Central memory CD4-positive, alpha-beta T cell (primary cell): ENCODE results near the gene UGT2B7.
"Not testable (repeated sequence)": the region's sequence is repeated elsewhere in the genome, so short reads cannot be mapped to it uniquely, and the experiment has no call there.

Experiments used
- DNase-seq: peaks from one replicate; pipeline ENCODE4 v3.0.0; 2022

Gene UGT2B7

DNA sequence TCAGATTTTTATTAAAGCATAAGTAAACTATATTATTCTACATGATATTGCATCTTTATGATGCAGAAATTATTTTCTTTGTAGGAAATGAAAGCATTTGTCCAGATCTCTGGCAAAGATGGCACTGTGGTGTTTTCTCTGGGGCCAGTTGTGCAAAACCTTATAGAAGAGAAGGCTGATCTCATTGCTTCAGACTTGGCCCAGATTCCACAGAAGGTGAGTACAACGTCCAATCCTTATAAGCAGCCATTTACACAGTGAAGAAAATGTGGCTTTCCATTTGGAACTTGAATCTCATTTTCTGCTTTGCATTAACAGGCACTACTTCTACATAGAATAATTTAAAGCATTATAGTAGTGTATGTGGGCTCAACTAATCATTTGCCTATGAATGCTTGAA lies 6.9 kb upstream of the UGT2B7 start:
- no peak for DNase-seq

DNA sequence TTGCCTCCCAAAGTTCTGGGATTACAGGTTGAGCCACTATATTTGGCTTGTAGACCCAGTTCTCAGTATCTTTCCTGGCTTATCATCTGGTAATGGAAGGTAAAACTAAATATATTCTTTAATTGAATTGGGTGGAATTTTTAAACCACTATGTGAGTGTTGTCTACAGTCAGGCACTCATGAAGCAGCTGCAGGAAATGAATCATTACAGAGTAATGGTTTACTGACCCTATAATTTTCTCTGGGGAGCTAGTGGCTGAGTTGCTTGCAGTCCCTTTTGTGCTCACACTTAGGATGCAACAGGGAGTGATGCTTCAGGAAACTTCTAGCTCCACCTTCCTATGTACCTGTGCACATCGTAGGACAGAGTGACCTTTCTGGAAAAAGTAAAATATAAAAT lies 4.1 kb upstream of the UGT2B7 start:
- no peak for DNase-seq

DNA sequence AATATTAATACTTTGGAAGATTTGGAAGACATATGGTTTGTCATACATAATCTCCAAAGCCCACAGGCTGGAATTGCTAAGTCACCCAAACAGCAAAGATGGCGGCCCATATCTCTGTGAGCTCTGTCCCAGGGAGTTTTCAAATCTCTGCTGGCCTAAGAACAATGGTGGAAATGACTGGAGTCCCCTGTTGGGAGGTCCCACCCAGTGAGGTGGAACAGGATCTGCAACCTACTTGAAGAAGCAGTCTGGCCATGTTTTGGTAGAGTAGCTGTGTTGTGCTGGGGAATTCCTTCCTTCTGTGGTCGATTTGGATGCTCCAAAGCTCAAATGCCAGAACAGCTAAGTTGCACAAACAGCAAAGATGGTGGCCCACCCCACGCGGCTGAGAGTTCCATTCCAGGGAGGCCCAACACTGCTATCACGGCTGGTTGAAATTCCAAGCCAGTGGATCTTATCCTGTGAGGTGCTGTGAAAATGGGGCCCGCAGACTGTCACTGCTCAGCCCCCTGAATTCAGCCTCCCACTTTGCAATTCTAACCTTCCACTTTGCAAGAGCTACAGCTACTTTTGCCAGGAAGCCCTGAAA lies 3.2 kb upstream of the UGT2B7 start:
- no peak for DNase-seq

DNA sequence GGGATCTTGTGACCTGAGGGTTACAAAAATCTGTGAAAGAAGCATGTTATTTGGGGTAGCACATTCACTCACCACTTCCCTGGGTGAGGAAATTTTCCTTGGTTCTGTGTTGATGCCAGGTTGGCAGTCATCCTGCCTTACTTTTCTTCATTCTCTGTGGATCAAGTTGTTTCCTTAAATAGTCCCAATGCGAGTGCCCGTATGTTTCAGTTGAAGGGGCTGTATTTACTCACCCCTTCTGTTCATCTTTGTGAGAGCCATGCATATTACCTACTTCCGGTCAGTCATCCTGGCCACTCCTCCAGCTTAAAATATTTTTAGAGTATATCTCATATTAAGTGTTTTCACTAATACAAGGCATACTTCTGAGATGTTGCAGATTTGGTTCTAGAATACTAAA lies 2.6 kb upstream of the UGT2B7 start:
- no peak for DNase-seq

DNA sequence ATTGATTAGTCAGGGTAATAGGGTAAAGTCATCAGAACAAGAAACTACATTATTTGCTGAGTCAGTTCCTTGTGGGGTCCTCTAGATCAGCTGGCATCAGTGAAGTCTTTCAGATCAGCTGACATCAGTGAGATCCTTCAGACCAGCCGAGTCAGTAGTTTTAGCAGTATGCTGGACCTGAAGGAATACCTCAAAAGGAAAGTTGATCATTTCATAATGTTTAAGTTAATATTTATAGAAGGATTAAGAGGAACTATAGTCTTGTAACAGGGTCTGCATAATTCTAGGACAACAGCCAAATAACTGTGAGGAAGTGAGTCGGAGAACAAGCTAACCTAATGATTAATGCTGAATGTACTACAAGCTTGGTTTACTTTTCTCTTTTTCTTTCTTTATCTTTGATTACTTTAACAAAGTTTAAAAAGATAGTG lies 958 bp upstream of the UGT2B7 start:
- no peak for DNase-seq

DNA sequence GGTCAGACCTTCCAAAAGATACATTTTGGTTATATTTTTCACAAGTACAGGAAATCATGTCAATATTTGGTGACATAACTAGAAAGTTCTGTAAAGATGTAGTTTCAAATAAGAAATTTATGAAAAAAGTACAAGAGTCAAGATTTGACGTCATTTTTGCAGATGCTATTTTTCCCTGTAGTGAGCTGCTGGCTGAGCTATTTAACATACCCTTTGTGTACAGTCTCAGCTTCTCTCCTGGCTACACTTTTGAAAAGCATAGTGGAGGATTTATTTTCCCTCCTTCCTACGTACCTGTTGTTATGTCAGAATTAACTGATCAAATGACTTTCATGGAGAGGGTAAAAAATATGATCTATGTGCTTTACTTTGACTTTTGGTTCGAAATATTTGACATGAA lies 536 bp downstream of the UGT2B7 start:
- no peak for DNase-seq

DNA sequence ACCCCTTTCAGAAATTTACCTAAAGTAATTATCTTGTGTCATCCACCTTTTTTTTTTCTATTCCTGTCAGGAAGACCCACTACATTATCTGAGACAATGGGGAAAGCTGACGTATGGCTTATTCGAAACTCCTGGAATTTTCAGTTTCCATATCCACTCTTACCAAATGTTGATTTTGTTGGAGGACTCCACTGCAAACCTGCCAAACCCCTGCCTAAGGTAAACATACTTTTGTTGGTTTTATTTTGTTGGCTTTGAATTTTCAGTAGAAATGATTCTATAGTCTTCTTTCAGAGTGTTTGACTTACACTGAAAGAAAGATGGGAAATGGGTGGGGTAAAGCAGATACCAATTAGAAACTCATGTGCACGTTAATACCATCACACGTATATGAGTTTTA lies 2.2 kb downstream of the UGT2B7 start:
- no peak for DNase-seq

DNA sequence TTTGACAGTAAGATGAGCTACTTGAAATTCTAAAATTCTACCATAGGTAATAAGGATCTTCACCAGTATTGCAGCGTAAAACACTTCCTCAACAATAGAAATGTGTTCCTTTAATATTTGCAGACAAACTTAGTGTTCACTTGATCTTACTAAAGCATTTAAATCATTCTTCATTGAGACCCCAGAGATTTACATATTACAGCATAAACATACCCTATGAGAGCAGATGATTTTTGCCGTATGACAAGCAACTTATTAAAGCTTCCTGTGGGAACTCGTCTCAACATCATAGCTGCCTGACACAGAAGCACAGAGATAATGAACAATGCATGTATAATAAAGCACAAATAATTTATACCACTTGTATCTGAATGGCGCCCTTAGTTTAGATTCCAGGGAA lies 3.6 kb downstream of the UGT2B7 start:
- no peak for DNase-seq

DNA sequence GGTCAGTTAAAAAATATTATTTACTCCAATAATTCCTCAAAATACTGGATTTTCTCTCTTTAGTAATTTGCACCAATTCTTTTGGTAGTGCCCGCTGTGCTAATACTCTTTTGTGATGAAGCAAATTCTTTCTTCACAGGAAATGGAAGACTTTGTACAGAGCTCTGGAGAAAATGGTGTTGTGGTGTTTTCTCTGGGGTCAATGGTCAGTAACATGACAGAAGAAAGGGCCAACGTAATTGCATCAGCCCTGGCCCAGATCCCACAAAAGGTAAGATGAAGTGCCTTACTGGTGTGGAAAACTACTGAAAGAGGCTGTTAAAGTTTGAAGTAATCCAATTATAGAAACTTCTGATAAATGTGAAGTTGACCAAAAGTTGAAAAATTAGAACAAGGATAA lies 6.4 kb downstream of the UGT2B7 start:
- not testable (repeated sequence) for DNase-seq

DNA sequence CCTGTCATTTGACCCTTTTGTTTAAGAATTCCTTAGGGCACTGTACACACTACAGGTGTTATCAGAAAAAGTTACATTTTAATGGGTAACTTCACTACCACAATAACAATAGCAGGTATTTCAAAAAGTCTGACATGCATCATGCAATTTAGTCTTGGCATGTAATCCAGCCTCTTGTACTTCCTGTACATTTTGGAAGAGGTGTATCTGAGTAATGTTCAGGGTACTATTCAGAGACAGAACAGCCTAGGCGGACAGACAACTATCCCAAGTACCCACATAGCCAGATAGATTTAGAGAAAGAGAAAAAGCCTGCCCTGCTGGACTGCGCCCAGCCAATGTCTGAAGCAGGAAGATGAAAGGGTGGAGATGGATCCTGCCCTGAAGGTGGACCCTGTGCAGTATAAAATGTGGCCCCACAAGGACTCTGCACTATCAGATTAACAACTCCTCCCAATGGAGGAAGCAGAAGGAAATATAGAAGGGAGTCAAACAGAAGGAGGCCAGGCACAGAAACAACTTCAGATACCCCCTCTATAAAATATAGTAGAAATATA lies 8.5 kb downstream of the UGT2B7 start:
- DNase-seq: no peak

DNA sequence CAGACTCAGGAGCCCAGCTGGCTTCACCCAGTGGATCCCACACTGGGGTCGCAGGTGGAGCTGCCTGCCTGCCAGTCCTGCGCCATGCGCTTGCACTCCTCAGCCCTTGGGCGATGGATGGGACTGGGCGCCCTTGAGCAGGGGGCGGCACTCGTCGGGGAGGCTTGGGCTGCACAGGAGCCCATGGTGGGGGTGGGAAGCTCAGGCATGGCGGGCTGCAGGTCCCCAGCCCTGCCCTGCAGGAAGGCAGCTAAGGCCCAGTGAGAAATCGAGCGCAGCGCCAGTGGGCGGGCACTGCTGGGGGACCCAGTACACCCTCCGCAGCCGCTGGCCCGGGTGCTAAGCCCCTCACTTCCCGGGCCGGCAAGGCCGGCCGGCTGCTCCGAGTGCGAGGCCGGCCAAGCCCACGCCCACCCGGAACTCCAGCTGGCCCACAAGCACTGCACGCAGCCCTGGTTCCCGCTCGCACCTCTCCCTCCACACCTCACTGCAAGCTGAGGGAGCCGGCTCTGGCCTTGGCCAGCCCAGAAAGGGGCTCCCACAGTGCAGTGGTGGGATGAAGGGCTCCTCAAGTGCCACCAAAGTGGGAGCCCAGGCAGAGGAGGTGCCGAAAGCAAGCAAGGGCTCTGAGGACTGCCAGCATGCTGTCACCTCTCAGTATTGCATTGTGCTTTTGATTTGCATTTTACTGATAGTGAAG lies 19.0 kb downstream of the UGT2B7 start:
- DNase-seq: not testable (repeated sequence)

DNA sequence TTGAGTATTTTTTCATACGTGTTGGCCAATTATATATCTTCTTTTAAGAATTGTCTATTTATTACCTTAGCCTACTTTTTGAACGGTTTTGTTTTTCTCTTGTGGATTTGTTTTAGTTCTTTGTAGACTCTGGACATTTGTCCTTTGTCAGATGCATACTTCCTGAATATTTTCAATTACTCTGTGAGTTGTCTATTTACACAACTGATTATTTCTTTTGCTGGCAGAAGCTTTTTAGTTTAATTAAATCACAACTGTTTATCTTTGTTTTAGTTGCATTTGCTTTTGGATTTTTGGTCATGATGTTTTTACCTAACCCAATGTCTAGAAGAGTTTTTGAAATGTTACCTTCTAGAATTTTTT lies 19.6 kb downstream of the UGT2B7 start:
- DNase-seq: no peak

DNA sequence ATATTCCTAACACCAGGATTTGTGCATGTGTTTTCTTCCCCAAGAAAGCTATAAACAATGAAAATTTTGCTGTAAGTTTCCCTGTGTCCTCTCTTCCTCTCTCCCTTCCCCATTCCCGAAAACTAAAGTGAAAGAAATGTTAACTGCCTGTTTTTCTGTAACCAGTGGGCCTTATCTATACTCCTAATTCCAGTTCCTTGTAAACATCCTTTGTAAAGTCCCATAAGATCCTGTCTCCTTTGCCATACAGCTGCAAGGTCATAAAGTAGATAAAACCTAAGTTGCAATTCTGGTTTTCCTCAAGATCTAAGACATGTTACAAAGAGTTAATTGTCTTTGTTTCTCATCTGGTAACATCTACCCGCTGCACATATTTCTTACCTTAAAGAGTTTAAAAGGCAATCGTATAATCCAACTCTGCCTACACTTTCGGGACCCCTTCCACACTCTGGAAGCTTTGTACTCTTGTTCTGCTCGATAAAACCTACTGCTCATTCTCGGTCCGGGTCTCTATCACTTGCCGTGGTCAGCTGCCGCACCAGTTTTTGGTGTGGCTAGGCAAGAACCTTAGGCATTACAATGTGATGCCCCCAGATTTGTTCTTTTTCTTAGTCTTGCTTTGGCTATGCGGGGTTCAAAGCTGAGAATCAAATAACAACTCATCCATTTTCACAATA lies 20.5 kb downstream of the UGT2B7 start:
- no peak for DNase-seq

DNA sequence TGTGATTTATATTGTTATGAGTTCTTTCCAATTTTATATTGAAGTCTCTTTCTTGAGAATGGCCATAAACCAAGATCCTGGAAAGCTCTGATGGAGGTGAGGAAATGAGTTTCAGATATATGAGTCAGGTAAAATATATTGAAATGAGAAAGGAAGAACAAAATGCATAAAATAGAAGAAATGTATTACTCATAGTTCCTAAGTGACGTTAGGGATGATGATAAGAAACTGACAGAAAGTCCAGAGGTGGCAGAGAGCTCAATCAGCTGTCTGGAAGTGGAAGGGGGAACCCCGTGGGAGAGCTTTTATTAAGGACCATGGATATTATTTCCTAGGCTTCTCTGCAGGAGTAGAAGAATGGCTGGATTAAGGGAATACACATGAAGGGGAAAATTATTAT lies 24.6 kb downstream of the UGT2B7 start:
- no peak for DNase-seq

DNA sequence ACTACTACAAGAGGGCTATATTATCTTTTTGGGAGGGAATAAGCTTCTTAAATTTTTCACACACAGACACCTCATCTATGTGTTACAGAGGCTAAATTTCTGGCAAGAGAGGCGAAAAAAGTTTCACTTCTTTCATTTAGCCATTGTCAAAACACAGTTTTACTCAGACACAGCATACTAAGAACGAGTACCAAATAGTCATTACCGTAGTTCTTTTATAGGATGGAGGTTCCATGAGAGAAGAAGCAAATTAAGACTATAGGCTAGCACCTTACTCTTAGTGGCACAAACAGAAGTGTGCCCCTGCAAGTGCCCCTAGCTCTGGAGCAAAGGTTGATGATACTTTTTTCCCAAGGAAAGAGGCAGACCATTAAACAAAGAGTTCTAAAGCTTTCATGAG lies 26.2 kb downstream of the UGT2B7 start:
- no peak for DNase-seq

DNA sequence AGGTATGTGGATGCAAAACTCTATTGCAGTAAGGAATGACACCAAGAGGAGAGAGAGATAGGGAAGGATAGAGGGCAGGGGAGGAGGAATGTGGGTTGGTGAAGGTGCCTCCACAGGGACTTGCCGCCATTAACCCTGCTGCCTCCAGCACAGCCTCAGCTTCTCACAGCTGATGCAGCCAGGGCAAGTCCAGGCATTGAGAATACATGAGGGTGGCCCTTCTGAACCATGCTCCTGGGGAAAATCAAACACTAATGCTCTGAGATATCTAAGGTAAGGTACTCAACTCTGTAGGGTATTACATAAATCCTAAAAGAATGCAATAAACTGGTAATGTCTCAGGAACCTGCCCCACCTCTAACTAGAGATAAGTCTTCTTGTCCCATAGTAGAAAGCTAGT lies 28.7 kb downstream of the UGT2B7 start:
- DNase-seq: no peak

DNA sequence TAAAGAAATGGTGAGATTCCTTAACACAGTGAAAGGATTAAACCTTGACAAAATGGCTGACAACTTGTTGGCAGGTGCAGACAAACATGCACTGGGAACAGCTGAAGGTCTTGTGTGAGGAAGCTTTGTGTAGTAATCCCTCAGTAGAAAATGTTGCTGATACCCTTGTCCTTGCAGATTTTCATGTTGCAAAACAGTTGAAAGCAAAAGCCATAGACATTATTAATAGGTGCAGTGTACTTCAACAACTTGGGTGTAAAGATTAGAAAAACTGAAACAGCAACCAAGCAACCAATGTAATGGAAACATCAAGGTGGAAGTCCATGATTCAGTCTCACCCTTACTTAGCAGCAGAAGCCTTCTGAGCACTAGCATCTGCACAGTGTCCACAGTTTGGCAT lies 29.8 kb downstream of the UGT2B7 start:
- no peak for DNase-seq

DNA sequence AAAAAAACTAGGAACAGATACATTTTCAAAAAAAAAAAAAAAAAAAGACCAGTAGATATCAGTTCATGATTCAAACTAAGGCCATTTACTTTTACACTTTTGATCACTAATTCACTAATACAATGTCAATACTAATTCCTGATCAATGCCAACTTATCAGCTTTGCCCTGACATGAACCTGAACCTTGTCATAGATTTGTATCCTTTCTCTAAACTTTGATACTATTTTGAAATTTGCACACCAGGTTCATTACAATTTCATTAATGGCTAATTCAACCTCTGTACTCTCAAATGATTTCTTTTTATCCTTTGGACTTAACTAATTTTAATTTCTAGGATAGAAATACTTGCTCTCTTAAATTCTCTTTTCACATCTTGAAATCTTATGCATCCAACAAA lies 37.7 kb downstream of the UGT2B7 start:
- no peak for DNase-seq

DNA sequence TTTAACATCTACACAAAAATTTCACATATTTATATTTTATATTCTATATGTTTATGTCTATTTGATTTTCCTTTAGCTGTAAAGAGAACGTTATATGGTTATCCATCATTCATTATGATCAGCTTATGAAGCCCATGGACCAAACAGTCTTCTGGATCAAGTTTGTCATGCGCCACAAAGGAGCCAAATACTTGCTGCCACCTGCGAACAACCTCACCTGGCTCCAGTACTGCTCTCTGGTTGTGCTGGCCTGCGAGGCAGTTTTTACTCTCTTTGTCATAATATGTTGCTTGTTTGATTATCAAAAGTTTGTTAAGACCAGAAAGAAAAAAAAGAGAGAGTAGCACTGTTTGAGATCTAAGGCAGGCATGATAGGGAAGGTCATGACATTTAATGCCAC lies 38.2 kb downstream of the UGT2B7 start:
- no peak for DNase-seq

DNA sequence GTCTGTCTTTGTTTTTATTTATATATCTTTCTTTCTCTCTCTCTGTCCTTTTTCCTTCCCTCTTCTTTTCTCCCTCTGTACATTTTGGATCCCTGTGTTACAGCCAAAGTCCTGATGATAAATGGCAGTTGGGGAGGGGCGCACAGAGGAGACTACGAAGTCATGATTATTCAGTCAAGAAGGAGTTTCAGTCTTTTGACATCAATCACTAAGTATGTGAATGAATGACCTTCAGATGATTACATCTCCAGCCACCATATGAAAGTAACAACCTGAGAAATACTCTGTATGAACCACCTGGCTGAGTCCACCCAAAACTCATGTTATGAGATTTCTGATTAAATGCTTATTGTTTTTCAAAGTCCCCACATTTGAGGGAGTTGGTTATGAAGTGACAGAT lies 45.0 kb downstream of the UGT2B7 start:
- DNase-seq: no peak

DNA sequence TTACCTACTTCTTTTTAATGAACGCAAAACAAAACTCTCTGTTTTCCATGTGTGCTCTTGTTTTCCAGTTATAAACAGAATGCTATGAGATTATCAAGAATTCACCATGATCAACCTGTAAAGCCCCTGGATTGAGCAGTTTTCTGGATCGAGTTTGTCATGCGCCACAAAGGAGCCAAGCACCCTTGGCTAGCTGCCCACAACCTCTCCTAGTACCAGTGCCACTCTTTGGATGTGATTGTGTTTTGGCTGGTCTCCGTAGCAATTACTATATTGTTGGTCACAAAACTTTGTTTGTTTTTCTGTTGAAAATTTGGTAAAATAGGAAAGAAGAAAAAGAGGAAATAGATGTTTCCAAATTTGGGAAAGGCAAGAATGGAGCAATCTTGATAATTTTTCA lies 51.1 kb downstream of the UGT2B7 start:
- no peak for DNase-seq

DNA sequence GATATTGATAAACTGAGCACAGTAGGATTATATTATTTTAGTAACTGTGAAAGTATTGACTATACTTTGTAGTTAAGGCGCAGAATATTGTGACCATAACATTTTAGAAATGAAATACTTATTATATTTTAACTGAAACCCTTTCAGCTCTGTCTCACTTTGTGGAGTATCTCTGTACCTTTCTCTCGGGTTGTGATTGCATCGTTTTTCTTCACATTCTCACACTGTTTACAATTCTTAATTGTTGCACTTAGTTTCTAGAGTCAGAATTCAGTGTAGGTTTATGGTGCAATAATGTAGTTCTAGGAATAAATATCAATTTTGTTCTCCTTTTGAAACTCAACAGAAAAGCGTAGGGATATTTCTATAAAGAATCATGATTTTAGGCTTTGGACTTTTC lies 57.7 kb downstream of the UGT2B7 start:
- DNase-seq: no peak

DNA sequence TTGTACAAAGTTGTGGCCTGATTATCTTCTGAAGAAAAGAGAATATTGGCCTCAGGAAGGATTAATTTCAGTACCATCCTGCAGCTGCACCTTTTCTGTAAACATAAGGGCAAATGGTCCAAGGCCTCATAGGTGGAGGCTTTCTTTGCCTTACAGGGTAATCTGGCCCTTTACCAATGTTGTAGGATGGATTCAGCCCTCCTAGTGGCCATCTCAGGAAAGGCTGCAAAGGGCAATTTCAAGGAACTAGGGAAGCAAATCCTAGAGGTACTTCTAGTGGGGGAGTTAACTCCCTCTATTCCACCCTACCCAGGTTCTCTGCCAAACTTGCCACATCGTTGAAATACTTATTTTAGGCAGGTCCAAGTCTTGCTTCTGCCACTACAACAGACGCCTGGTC lies 60.6 kb downstream of the UGT2B7 start:
- DNase-seq: no peak
